GM18499 (cell line): Measurements from ENCODE around the gene PCTP.

ENCODE experiments used
- ATAC-seq: cut with Tn5 transposase; IDR thresholded peaks from one replicate; pipeline ENCODE4 v1.9.1; 2021; ENCODE audit warnings: moderate number of reproducible peaks; ENCODE audit not compliant: insufficient read depth, unreplicated experiment

The PCTP gene

DNA sequence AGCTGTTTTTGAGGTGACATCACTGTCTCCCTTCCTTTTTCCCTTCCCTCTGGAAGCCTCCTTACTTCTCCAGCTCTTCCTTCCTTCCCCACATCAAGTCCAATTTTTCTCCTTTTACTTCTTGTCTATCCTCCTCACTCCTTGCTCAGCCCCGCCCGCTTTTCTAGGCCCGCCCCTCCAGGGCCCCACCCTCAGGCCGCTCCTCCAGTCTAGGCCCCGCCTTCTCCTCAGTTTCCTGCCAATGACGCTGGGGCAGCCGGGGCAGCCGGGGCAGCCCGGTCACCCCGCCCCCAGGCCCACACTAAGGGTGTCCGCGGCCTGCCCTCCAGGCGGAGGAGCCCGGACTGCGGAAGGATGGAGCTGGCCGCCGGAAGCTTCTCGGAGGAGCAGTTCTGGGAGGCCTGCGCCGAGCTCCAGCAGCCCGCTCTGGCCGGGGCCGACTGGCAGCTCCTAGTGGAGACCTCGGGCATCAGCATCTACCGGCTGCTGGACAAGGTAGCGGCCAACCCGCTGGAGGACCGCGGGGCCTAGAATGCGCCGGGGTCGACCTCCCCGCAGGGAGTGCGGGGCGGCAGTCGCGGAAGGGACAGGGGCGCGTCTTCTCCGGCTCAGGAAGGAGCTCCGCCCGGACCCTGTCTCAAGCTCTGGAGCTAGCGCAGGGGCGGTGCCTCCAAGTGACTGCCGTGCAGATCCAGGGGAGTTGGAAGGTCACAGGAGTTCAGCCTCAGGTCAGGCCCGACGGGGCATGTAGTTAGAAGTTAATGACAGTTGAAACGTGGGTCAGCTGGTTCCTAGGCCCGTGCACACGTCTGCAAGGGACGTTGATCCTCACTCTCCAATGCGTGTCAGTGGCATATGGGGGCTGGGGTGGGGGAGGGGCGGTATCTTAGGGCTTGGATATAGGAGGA is at the start of gene PCTP:
Gene PCTP, plus strand, starts transcription at position 302 of the 908 bp plus-strand sequence. Its CDS starts 53 bp downstream, at position 355.
- ATAC-seq = peak; percentile 95

DNA sequence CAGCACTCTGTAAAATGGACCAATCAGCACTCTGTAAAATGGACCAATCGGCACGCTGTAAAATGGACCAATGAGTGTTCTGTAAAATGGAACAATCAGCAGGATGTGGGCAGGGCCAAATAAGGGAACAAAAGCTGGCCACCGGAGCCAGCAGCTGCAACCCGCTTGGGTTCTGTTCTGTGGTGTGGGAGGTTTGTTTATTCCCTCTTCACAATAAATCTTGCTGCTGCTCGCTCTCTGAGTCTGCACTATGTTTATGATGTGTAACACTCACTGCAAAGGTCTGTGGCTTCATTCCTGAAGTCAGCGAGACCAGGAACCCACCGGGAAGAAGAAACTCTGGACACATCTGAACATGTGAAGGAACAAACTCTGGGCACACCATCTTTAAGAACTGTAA is 48.7 kb upstream of the PCTP start:
- ATAC-seq = no peak

DNA sequence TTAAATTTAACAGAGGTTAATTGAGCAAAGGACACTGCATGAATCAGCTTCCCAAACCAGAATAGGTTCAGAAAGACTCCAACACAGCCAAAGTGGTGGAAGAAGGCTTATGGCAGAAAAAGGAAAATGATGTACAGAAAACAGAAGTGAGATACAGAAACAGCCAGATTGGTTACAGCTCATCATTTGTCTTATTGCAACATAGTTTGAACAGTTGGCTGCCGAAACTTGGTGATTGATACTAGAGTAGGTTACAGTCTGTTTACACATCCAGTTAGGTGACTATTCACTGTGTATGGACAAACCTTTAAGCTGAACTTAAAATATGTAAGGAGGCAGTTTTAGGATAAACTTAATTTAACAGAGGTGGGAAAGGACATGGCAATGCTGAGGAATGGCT is 46.5 kb upstream of the PCTP start:
- no peak for ATAC-seq

DNA sequence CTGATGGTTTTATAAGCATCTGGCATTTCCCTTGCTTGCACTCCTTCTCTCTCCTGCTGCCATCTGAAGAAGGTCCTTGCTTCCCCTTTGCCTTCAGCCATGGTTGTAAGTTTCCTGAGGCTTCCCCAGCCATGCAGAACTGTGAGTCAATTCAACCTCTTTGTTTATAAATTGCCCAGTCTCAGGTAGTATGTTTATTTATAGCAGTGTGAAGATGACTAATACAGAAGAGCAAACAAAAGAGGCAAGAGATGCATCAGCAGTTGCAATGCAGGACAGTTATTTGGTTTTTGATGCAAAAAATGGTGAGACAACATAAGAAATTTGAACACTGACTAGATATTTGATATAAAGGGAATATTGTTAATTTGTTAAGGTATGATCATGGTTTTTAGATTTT is 45.0 kb upstream of the PCTP start:
- ATAC-seq = peak; percentile 93

DNA sequence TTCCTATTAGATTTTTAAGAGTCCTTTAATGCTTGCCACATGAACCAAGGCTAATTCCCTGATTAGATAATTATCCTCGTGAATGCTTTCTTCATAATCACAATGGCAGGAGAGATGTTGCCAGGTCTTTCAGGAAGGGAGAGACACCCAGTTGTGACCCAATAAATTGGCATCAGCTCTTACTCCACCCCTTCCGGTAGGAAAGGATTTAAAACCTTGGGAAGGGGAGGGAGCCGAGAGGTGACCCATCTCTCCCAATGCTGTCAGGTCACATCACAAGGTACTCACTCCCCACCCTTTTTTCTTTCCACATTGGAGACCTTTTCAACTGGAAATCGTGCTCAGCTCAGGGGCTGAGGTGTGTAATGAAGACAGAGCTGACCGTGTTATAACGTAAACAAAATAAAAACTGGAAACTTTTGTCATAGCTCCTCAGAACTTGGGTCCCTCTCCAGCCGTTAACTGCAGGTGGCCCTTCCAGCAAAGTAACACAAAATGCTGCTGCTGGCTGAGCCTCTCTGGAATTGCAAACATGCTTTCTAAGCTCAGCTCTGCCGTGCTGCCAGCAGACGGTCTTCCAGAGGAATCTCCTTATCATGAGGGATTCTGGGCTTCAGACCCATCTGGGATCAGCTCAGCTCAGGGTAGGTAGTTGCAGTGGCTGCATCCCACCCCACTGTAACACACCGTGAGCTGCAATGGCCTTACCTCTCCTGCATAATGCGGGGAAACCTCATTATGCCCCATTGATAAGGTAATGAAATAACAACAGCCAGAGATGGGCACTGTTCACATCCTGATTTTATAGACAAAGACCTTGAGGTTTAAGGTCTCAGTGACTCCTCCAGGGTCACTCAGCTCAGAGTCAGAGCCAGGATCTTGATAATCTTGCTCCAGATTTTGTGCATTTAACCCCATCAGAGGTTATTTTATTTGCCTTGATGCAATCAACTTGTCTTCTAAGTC is 43.8 kb upstream of the PCTP start:
- no peak for ATAC-seq

DNA sequence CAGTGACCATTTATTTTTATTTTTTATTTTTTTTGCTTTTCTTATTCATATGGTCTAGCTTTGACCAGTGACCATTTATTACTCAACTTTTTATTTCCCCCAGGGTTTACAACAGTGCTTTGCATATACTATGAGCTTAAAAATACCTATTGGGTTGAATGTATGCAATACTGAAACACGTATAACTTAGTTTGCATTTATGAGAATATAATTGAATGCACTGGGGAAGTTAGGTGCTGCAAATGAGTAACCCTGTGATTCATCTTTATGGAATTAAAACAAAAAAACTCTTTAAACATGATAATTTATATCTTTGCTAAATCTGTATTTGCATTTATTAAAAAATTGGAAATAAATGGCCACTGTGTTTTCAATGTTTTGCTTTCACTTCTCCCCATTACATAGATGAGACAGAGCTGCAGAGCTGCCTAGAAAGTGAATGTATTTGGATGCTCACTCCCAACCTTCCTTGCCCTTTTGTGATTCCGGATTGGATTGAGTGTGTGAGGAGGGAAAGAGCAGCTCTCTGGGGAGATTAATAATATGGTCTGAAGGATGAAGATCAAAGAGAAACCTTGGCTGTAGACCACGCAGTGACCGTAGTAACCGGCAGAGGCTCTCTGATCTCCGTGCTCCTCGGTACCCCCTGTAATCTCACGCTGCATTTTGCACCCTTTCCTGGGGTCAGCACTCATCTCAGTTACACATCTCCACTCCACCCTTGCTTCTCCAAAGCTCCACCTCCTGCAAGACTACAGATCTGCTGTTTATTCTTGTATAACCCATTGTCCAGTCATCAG is 42.5 kb upstream of the PCTP start:
- ATAC-seq = no peak

DNA sequence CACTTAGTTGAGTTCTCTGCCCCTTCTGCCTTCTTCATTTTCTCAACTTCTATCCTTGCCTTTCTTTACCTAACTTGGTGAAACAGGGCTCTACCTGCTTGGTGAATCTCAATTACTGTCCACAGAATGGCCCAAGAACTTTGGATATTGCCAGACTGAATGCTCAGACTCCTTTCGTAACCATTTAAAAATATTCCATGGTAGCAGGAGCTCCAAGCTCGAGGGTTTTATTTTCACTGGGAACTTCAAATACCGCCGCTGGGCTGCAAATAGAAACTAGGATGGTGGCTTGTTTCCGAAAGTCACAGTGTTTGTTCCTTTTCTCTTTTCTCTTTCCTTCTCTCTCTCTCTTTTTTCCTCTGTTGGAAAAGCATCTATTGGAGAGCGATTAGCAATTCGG is 41.4 kb upstream of the PCTP start:
- ATAC-seq = no peak

DNA sequence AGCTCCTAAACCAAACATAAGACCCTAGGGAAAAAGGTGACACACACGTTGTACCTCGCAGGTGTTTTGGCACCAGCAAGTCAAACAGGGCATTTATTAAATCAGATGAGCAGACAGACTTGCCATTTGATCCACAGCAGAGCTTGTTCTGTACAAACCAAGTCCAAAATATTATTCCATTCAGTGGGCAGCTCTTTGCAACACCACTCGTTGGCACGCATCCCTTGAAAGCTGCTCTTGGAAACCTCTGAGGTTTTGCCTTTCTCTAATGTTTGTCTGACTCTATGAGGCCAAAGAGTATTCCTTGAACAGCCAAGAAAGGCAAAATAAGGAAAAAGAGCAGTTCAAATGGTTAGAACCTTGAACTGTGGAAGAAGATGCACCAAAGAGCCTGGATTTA is 40.9 kb upstream of the PCTP start:
- ATAC-seq = no peak

DNA sequence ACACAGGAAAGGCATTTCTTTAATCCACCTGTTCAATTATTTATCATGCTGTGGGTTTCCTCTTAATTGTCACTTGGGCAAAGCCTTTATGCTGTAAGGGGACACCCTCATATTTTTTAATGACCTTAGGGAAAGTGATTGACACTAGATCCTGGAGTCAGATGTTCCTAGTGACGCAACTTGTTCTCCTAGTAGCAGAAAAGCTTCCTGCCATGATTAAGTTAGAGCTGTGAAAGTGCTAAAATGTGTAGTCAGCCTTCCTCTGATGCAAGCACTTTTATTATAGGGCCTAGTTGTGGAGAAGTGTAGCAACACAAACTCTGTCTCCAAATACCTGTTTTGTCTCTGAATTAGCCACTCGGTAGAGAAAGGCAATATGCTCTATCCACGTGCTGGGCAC is 40.4 kb upstream of the PCTP start:
- ATAC-seq = no peak

DNA sequence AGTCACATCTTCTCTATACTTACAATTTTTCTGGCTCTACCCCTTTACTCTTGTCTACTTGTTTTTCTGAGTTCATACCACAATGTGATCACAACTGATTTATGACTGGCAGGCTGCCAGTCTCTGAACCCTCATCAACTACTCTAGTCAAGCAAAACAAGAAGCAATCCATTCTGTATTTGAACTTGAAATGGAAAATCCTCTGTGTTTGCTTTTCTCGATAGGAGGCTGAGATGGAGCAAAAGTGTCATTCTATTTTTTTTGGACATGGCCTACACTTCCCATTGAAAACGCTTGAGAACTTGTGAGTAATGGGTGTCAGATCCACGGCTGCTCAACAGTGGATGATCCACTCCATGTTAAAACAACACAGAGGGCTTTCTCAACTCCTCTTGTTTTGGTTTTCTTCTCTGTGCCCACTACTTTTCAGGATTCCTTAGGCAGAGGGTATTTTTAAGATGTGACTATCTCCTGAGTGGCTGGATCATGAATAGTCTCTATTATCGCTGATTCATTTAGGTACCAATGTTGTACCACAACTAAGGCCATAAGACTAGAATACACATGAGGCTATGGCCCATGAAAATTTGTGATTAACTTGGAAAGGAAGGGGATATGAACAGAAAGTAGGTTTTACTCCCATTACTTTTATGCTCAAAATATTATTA is 39.9 kb upstream of the PCTP start:
- no peak for ATAC-seq

DNA sequence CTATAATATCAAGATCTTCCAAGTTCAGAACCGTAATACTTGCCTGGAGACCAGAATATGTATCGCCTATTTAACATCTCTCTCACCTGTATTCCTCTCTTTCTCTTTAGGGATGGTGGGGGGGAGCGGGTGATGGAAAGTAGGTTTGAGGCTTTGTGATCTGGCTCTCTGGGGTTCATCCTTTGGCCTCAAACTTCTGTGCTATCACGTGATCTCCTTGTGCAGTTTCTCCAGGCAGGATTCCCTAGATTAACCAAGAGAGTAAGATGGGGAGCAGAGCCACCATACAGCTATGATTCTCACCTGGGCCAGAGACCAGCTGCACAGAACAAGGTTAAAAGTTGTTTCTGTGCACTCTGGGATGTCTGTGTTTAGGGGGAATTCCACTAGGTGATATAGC is 33.4 kb upstream of the PCTP start:
- ATAC-seq = no peak

DNA sequence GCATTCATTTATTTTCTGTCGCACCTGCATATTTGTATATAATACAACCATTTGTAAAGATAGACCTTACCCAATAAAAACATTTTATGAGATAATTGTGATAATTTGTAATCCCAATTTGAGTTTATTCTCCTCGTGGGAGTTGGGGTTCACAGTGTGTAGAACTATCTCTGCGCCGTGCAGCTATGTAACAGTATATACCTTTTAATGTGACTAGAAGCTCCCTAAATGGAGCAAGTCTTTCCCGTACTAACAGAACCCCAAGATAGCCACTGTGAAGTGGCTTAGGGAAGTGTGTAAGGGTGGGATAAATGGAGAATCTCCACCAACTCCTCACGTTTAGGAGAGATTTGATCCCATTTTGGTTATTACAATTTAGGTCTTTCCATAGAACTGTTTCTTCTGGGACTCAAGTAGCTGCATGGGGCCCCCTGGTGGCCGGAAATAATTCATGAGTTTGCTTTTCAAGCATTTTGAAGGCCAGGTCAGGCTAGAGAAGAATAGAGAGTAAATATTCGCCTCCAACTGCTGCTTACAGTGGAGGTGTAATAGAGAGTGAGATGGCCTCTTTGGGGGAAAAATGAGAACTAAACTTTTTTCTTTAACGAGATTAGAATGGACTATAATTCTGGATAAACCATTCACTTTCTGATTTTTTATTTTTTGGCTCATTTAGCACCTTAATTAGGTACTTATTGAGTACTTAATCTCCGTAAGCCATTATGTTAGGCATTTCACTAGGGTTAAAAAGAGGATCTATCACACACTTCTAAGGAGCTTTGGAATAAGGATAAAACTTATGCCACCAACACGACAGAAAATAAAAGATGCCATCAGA is 32.7 kb upstream of the PCTP start:
- ATAC-seq = no peak

DNA sequence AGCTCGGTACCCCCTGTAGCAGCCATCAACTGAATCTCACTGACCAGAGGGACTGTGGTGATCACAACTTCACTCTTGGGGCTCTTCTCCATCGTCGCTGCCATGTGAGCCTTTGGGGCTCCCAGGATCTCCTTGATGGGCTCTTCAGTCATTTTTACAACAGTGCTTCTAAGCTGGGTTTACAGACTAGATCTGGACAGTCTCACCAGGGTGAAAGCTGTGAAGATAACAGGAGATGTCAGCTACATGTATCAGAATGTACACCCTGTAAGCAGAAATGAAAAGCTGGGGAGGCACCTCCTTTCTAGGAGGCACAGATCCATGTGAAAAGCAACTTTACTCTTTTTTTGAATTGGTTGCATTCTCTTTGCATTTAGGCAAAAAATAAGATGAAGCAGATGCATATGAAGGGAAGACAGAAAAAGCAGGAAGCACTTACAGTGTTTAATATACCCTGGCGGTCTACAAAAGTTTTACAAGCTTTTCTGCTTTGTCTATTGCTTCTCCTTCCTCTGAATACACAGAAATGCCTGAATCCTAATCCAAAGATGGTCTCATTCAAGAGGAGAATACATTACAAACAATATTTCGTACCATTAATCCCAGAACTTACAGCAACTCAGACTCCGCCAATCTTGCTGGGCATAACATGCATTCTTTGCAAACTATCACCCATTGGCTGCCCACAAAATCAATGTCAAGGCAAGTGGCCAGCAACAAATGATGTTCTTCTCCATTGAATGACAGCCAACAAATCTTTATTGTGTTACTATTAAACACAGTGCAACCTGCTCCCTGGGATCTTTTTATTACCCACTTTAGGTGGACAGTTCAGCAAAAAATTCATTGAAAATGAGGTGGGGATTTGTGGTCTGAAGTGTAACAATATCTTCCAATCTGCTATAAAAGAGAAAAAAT is 29.7 kb upstream of the PCTP start:
- ATAC-seq = no peak

DNA sequence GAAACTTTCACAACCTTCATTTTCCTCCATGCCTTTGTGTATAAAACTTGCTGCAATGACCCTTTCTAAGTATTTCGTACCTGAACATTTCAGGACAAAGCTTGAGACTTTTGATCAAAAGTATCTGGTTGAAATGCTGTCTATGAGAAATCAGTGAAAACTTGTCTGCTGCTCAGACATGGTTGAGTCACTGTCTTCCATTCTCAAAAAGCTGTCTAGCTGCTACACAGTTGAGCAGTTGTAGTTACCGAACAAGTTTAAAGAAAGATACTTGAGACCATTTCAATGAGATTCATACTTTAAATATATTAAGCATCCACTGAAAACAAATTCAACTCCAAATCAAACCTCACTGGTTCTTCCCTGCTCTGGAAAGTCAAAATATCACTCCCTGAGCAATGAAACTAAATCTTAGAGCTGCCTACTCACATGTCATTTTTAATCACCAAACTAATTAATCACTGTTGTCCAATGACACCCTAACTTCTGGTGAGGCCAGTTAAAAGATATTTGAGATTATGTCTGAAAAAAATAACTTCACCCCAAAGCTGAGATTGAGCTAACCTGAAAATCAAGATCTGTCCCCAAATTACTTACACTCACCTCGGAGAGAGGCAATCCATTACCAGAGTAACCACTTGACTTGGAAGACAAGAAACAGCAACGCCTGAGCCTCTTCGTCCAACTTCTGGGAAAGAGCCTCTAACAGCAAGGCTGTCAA is 28.7 kb upstream of the PCTP start:
- ATAC-seq = no peak

DNA sequence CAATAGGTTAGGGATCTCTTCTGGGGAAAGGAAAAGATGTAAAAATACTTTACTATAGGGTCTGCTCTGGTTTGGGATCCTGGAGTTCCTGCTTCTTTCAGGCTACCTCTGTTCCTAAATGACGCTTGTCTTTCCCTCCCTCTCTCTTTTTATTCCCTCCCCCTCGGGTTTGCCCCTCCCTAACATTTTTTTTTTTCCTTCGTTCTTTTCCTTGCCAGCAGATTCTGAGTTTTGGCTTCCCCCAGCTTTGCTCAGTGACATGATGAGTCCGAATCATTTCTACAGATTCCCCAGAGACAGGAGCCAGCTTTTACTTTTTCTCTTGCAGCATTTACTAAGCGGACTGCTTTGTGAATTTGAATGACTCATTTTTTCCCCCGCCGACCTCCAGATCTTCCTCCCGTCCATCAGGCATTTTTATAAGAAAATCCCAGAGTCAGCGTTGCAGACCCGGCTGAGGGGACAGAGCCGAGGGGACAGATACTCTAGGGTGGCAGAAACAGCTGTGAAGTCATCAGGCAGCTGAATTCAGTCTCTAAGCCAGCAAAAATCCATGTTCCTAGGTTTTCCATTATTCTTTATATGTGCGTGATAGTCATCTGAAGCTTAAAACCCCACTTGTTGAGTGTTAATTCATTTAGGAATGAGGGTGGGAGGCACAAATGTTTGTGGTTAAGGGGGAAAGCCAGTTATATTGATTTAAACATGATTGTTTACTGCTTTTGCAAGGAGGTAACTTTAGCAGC is 27.9 kb upstream of the PCTP start, which contains the start of gene TMEM100:
Gene TMEM100, minus strand, starts transcription at position 123 of the 746 bp plus-strand sequence. CDS start 1,794 bp downstream, outside the sequence.
- ATAC-seq = no peak

DNA sequence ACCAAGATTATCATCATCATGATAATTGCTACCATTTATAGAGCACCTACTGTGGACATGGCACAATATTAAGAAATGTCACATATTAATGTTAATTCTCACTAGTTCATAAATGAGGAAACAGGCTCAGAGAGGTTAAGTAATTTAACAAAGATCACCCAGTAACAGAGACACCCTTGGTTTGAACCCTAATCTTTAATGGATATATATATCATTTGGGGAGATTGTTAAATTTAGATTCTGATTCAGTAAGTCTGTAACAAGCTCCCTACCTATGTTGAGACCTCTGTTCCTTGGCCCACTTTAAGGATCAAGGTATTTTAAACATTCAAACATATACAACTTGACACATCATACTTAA is 27.4 kb upstream of the PCTP start:
- no peak for ATAC-seq

DNA sequence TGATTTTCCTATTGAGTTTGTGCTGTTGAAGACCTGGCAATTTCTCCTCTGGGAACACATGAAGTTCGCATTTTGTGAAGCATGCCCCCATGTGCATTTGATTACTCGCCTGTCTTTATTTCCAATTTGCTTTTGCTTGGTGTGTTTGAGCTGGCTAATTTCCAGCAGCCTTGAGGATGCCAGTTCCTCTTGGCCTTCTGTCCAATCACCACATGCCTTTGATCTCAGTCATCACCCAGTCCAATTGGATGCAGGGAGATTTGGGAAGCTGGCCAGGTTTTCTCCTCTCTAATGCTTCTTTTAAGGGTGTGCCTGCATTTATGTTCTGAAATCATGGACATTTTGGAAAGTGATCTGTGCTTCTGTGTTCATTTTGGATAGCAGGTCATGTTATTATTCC is 24.4 kb upstream of the PCTP start:
- no peak for ATAC-seq
